ENCODE data around the gene USP24. TPM values are rescaled to one million over a fixed set of nuclear protein-coding genes. Genes with fewer than 3 reads are reported as not detected.

The USP24 gene
- total RNA-seq, 4 donors from 2014 or later, result 20.9 to 58.6 (median 40.5) TPM

DNA sequence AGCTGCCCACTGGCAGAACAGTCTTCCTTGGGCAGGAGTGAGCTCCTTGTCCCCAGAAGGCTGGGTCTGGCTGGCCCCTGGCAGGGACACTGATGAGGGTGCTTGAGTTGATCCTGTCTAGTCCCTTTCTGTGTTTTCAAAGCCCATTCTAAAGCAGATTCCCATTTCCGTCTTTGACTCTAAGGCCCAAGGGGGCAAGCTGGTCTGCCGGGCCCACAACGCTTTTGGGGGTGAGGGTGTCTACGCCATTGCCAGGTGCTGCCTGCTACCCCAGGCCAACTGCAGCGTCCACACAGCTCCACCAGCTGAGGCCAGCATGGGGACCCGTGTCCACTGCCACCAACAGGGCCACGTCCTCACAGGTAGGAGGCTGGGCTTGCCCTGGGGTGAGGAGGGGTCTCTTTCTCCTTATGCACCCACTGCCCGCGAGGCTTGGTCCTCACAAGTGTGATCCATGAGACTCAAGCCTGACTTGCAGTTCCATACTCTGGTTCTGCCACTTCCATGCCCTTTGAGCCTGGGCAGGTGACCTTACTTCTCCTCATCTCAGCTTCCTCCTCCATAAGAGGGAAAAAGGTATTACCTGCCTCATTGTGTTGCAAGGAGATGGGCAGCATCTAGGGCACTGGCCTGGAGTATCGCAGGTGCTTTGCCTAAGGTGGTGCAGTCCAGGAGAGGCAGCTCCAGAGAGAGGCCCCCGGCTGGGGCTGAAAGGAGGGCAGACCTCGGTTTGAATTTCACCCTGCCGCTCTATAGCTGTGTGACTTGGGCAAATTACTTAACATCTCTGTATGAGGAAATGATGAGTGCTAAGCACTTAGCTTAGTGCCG lies 155.6 kb downstream of the USP24 start:
- DNase-seq (ENCODE audit: low spot score in 2 of 2), result no peak
- WGBS, 2 donors, result 87 to 88% methylated on average over 14 of the region's 14 CpGs
- intact Hi-C loops (cut with DNase I; ENCODE audit: low total_unique reads), result no loop called here
- no peak overlapping the region for H3K4me3 ChIP-seq (ENCODE audit: low read depth, poor library complexity, severe bottlenecking)
- TF ChIP-seq POLR2A (IDR thresholded peaks at IDR 0.05), result no peak
- TF ChIP-seq, protein P1, sequence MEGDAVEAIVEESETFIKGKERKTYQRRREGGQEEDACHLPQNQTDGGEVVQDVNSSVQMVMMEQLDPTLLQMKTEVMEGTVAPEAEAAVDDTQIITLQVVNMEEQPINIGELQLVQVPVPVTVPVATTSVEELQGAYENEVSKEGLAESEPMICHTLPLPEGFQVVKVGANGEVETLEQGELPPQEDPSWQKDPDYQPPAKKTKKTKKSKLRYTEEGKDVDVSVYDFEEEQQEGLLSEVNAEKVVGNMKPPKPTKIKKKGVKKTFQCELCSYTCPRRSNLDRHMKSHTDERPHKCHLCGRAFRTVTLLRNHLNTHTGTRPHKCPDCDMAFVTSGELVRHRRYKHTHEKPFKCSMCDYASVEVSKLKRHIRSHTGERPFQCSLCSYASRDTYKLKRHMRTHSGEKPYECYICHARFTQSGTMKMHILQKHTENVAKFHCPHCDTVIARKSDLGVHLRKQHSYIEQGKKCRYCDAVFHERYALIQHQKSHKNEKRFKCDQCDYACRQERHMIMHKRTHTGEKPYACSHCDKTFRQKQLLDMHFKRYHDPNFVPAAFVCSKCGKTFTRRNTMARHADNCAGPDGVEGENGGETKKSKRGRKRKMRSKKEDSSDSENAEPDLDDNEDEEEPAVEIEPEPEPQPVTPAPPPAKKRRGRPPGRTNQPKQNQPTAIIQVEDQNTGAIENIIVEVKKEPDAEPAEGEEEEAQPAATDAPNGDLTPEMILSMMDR (IDR thresholded peaks at IDR 0.05), result no peak

DNA sequence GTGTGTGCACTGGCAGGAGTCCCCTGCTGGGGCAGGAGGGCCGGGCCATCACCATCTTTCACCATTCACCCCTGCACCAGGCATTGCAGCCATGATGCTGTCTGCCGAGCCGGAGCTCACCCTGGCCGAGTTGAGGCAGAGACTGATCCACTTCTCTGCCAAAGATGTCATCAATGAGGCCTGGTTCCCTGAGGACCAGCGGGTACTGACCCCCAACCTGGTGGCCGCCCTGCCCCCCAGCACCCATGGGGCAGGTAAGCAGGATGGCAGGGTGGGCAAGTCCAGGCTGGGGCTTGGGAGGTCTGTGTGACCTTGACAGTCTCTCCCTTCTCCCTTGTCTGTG lies 157.2 kb downstream of the USP24 start:
- H3K4me3 ChIP-seq (ENCODE audit: low read depth, poor library complexity, severe bottlenecking), result no peak overlapping the region
- intact Hi-C loops (cut with DNase I; ENCODE audit: low total_unique reads), result no loop called here
- 87 to 93% methylated on average over 6 of the region's 6 CpGs for WGBS, 2 donors
- DNase-seq (ENCODE audit: low spot score in 2 of 2), result peak in 1 of 2 donors; percentile 77
- TF ChIP-seq, protein P1 (IDR thresholded peaks at IDR 0.05), result no peak
- TF ChIP-seq POLR2A (IDR thresholded peaks at IDR 0.05), result no peak

DNA sequence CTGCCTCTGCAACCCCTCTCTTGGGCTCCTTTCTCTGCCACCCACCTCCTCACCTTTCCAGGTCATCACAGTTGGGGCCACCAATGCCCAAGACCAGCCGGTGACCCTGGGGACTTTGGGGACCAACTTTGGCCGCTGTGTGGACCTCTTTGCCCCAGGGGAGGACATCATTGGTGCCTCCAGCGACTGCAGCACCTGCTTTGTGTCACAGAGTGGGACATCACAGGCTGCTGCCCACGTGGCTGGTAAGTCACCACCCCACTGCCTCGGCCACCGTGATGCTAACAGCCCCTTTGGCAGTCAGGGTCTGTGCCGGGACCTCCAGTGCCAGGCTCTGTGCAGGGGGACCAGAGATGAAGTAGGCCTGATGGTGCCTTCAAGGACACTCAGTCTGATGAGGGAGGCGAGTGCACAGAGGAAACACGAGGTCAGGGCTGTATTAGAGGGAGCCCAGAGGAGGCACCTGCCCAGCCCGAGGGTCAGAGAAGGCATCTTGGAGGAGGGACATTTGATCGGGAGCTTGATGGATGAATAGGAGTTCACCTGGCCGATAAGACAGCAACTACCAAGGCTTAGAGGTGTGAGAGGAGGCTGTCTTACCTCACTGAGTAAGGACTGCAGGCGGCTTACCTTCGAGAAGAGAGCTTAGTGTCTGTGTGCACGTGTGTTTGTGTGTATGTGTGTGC lies 157.8 kb downstream of the USP24 start:
- TF ChIP-seq, protein P1 (IDR thresholded peaks at IDR 0.05), result no peak
- no peak for TF ChIP-seq POLR2A (IDR thresholded peaks at IDR 0.05)
- peak in 1 of 2 donors; percentile 80 for DNase-seq (ENCODE audit: low spot score in 2 of 2)
- WGBS, 2 donors, result 91 to 93% methylated on average over 14 to 15 of the region's 15 CpGs
- H3K4me3 ChIP-seq (ENCODE audit: low read depth, poor library complexity, severe bottlenecking), result no peak overlapping the region
- intact Hi-C loops (cut with DNase I; ENCODE audit: low total_unique reads), result no loop called here

DNA sequence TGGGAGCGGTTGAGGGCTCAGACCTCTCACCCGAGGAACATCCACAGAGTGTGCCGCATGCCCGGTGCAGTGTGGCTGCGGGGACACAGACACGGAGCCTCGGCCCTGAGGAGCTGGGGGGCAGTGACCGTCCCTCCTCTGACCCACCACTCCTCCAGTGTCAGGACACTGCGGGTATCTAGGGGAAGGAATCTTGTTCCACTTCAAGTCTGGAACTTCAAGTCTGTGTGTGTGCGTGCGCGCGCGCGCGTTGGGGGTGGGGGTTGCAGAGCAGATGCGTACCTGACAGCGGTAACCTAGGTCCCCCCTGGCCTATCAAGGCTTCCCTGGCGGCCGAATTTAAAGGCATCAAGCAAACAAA lies 158.6 kb downstream of the USP24 start:
- peak in 1 of 2 donors; percentile 50 for DNase-seq (ENCODE audit: low spot score in 2 of 2)
- TF ChIP-seq, protein P1 (IDR thresholded peaks at IDR 0.05), result no peak
- TF ChIP-seq POLR2A (IDR thresholded peaks at IDR 0.05), result no peak
- no peak overlapping the region for H3K4me3 ChIP-seq (ENCODE audit: low read depth, poor library complexity, severe bottlenecking)
- intact Hi-C loops (cut with DNase I; ENCODE audit: low total_unique reads), result no loop called here
- 94 to 95% methylated on average over 20 of the region's 20 CpGs for WGBS, 2 donors

DNA sequence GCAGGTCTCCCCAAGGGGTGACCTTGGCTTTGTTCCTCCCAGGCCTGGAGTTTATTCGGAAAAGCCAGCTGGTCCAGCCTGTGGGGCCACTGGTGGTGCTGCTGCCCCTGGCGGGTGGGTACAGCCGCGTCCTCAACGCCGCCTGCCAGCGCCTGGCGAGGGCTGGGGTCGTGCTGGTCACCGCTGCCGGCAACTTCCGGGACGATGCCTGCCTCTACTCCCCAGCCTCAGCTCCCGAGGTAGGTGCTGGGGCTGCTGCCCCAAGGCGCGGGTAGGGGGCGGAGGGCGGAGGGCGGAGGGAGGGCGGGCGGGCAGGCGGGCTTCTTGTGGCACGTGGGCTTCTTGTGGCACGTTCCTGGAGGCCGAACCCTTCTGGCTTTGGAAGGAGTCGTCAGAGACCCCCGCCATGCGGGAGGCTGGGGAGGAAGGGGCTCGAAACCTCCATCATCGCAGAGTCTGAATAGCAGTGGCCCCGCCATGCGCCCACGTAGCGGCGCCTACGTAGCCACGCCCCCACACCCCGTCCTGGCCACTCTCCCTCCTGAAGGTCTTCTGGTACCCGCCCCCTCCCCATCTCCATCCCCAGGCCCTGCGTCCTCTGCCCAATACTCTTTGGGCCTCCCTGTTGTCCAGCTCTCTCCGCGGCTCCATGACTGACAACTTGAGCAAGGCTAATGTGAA lies 159.1 kb downstream of the USP24 start:
- intact Hi-C loops (cut with DNase I; ENCODE audit: low total_unique reads), result no loop called here
- peak in 1 of 2 donors; percentile 68 for DNase-seq (ENCODE audit: low spot score in 2 of 2)
- TF ChIP-seq POLR2A (IDR thresholded peaks at IDR 0.05), result no peak
- TF ChIP-seq, protein P1 (IDR thresholded peaks at IDR 0.05), result no peak
- 96 to 97% methylated on average over 33 to 42 of the region's 42 CpGs for WGBS, 2 donors
- no peak overlapping the region for H3K4me3 ChIP-seq (ENCODE audit: low read depth, poor library complexity, severe bottlenecking)

Measured in lower leg skin (tissue), 4 donors.